ENCODE measurements around the gene TMEM248. TPM values are rescaled to one million over a fixed set of nuclear protein-coding genes. Genes with fewer than 3 reads are reported as not detected.
"Not testable (repeated sequence)": the region's sequence is repeated elsewhere in the genome, so short reads cannot be mapped to it uniquely, and the experiment has no call there.

The TMEM248 gene
- total and polyA plus RNA-seq, 2 donors (not counting 1 experiment from before 2014, with no cell fraction given) = 114 to 131 TPM

DNA sequence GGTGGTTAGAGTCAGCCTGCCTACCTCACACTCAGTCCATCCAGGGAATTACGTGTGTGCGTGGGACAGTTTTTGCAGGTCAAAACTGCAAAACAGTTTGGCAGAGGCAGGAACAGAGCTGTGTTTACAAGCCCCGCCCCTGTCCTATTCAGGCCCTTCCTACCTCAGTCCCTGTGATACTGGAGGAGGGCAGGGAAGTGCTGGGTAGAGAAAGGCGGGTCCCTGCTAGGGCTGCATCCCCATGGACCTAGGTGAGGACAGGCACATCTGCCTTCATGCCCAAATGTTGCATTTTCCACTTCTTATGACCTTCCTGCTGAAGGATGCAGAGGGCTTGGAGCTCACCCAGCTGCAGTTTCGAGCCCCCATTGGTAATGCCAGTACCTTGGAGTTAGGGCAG lies 49.3 kb downstream of the TMEM248 start:
- no peaks in the 10 kb centered on the region for H3K27me3 ChIP-seq (replicated peaks in 1 of 4; ENCODE audit: control extremely low read depth in 1 of 4, control insufficient read depth in 3 of 4, insufficient read depth in 4 of 4, low read length in 3 of 4)
- no peak overlapping the region for H3K9ac ChIP-seq (ENCODE audit: low read length)
- intact Hi-C loops (cut with micrococcal nuclease) = no loop called here
- H3K36me3 ChIP-seq (replicated peaks in 1 of 2; ENCODE audit: control extremely low read depth in 1 of 2, control insufficient read depth in 1 of 2, extremely low read depth in 1 of 2, insufficient read depth in 2 of 2, low read length in 1 of 2) = no peaks in the 10 kb centered on the region
- Mint-ChIP-seq H3K27me3 (no peaks in the 10 kb centered on the region), H3K27ac (no peak overlapping the region), H3K9me3 (ENCODE audit: insufficient read depth) (no peaks in the 10 kb centered on the region), H3K4me1 (no peaks in the 10 kb centered on the region), H3K4me3 (no peak overlapping the region)
- H3K4me3 ChIP-seq (ENCODE audit: control extremely low read depth in 1 of 5, extremely low read depth in 1 of 5, insufficient read depth in 1 of 5, low read depth in 2 of 5, low read length in 4 of 5) = no peak overlapping the region
- CTCF ChIA-PET = no interaction called here
- H3K4me1 ChIP-seq (ENCODE audit: control insufficient read depth in 2 of 2, insufficient read depth in 2 of 2, low read length in 2 of 2) = no peaks in the 10 kb centered on the region
- DNase-seq (no peak), ATAC-seq (ENCODE audit: low read depth) (no peak)
- no peak overlapping the region for H2AFZ ChIP-seq (ENCODE audit: insufficient read depth, low read depth, low read length, poor library complexity, severe bottlenecking)
- TF ChIP-seq, protein P1, sequence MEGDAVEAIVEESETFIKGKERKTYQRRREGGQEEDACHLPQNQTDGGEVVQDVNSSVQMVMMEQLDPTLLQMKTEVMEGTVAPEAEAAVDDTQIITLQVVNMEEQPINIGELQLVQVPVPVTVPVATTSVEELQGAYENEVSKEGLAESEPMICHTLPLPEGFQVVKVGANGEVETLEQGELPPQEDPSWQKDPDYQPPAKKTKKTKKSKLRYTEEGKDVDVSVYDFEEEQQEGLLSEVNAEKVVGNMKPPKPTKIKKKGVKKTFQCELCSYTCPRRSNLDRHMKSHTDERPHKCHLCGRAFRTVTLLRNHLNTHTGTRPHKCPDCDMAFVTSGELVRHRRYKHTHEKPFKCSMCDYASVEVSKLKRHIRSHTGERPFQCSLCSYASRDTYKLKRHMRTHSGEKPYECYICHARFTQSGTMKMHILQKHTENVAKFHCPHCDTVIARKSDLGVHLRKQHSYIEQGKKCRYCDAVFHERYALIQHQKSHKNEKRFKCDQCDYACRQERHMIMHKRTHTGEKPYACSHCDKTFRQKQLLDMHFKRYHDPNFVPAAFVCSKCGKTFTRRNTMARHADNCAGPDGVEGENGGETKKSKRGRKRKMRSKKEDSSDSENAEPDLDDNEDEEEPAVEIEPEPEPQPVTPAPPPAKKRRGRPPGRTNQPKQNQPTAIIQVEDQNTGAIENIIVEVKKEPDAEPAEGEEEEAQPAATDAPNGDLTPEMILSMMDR (IDR thresholded peaks at IDR 0.05) = no peak
- TF ChIP-seq EZH2 (IDR thresholded peaks at IDR 0.05; ENCODE audit: borderline replicate concordance, insufficient read depth, low read depth, low read length, poor library complexity, severe bottlenecking) = no peak
- H3K9me3 ChIP-seq (ENCODE audit: control extremely low read depth in 1 of 3, control insufficient read depth in 2 of 3, insufficient read depth in 1 of 3, low read length in 2 of 3) = no peaks in the 10 kb centered on the region
- 96% methylated on average over 4 of the region's 5 CpGs for WGBS (ENCODE audit: insufficient coverage)
- no peaks in the 10 kb centered on the region for H4K20me1 ChIP-seq (ENCODE audit: control insufficient read depth, insufficient read depth, low read length, poor library complexity, severe bottlenecking)
- POLR2A ChIA-PET = no interaction called here
- no peak overlapping the region for H3K4me2 ChIP-seq (replicated peaks; ENCODE audit: low read depth, low read length, poor library complexity, severe bottlenecking)
- H3K79me2 ChIP-seq (ENCODE audit: control insufficient read depth, insufficient read depth, low read length) = no peaks in the 10 kb centered on the region
- no peak overlapping the region for H3K27ac ChIP-seq (ENCODE audit: low read length in 2 of 2)

DNA sequence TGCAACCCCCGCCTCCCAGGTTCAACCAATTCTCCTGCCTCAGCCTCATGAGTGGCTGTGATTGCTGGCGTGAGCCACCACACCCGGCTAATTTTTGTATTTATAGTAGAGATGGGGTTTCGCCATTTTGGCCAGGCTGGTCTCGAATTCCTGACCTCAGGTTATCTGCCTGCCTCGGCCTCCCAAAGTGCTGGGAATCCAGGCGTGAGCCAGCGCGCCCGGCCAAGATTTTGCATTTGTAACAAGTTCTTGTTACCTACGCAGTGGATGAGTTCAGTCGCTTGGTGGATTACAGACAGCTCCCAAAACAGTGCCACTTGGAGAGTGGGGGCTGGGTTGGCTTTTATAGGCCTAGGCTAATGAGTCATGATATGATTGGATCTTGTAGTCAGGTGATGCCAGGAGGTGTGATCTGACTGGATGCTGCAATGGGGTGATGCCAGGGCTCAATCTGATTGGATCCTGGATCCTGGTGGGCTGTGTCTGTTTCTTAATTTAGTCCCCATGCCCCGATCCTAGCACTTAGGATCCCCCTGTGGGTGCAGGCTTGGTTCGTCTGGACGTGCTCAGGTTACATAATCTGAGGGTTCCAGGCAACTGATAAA lies 54.1 kb downstream of the TMEM248 start:
- DNase-seq (no peak), ATAC-seq (ENCODE audit: low read depth) (no peak)
- Histone ChIP-seq H3K4me3 (ENCODE audit: control extremely low read depth in 1 of 5, extremely low read depth in 1 of 5, insufficient read depth in 1 of 5, low read depth in 2 of 5, low read length in 4 of 5) (no peak overlapping the region), H3K79me2 (ENCODE audit: control insufficient read depth, insufficient read depth, low read length) (no peaks in the 10 kb centered on the region), H3K9ac (ENCODE audit: low read length) (no peak overlapping the region), H3K4me1 (ENCODE audit: control insufficient read depth in 2 of 2, insufficient read depth in 2 of 2, low read length in 2 of 2) (no peaks in the 10 kb centered on the region), H3K9me3 (ENCODE audit: control extremely low read depth in 1 of 3, control insufficient read depth in 2 of 3, insufficient read depth in 1 of 3, low read length in 2 of 3) (peaks cover 0 to 16% (median 9%) of the 10 kb centered on the region in 3 donors), H3K27me3 (replicated peaks in 1 of 4; ENCODE audit: control extremely low read depth in 1 of 4, control insufficient read depth in 3 of 4, insufficient read depth in 4 of 4, low read length in 3 of 4) (no peaks in the 10 kb centered on the region), H3K27ac (ENCODE audit: low read length in 2 of 2) (no peak overlapping the region), H3K36me3 (replicated peaks in 1 of 2; ENCODE audit: control extremely low read depth in 1 of 2, control insufficient read depth in 1 of 2, extremely low read depth in 1 of 2, insufficient read depth in 2 of 2, low read length in 1 of 2) (no peaks in the 10 kb centered on the region), H2AFZ (ENCODE audit: insufficient read depth, low read depth, low read length, poor library complexity, severe bottlenecking) (no peak overlapping the region), H3K4me2 (replicated peaks; ENCODE audit: low read depth, low read length, poor library complexity, severe bottlenecking) (no peak overlapping the region), H4K20me1 (ENCODE audit: control insufficient read depth, insufficient read depth, low read length, poor library complexity, severe bottlenecking) (no peaks in the 10 kb centered on the region)
- TF ChIP-seq, protein P1 (IDR thresholded peaks at IDR 0.05) = no peak
- no peak for TF ChIP-seq EZH2 (IDR thresholded peaks at IDR 0.05; ENCODE audit: borderline replicate concordance, insufficient read depth, low read depth, low read length, poor library complexity, severe bottlenecking)
- WGBS (ENCODE audit: insufficient coverage) = 97% methylated on average over 12 of the region's 15 CpGs
- CTCF ChIA-PET = no interaction called here
- intact Hi-C loops (cut with micrococcal nuclease) = no loop called here
- H3K9me3 Mint-ChIP-seq (ENCODE audit: insufficient read depth) = peaks cover 5% of the 10 kb centered on the region
- no peaks in the 10 kb centered on the region for H3K4me1 Mint-ChIP-seq
- POLR2A ChIA-PET = no interaction called here
- no peak overlapping the region for H3K27ac Mint-ChIP-seq
- no peaks in the 10 kb centered on the region for H3K27me3 Mint-ChIP-seq
- no peak overlapping the region for H3K4me3 Mint-ChIP-seq

DNA sequence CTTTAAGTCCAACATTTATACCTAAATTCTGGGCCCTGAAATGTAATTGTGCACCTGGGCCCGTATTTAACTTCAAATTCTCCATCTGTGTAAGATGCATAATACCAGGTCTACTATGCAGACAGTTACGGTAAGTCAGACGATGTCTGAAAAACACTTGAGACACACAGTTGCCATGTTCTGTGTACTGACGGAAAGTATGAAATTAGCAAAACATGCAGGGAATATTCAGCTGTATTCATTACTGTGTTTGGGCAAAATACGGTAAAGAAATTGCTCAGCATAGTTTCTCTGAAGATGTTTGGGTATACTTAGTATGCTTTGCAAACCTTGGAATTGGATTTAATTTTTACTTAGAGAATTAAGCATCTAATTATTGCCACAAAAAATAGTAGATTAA lies 57.3 kb downstream of the TMEM248 start:
- WGBS (ENCODE audit: insufficient coverage) = no CpG with 5 or more reads among the region's 5 CpGs
- DNase-seq; H3K9me3 Mint-ChIP-seq (ENCODE audit: insufficient read depth); H2AFZ ChIP-seq (ENCODE audit: insufficient read depth, low read depth, low read length, poor library complexity, severe bottlenecking); intact Hi-C loops (cut with micrococcal nuclease); H4K20me1 ChIP-seq (ENCODE audit: control insufficient read depth, insufficient read depth, low read length, poor library complexity, severe bottlenecking); H3K4me1 Mint-ChIP-seq; POLR2A ChIA-PET; H3K27me3 ChIP-seq (replicated peaks in 1 of 4; ENCODE audit: control extremely low read depth in 1 of 4, control insufficient read depth in 3 of 4, insufficient read depth in 4 of 4, low read length in 3 of 4); H3K4me1 ChIP-seq (ENCODE audit: control insufficient read depth in 2 of 2, insufficient read depth in 2 of 2, low read length in 2 of 2); H3K9ac ChIP-seq (ENCODE audit: low read length); H3K4me3 Mint-ChIP-seq; CTCF ChIA-PET; H3K27ac Mint-ChIP-seq; H3K4me2 ChIP-seq (replicated peaks; ENCODE audit: low read depth, low read length, poor library complexity, severe bottlenecking); H3K27me3 Mint-ChIP-seq; H3K4me3 ChIP-seq (ENCODE audit: control extremely low read depth in 1 of 5, extremely low read depth in 1 of 5, insufficient read depth in 1 of 5, low read depth in 2 of 5, low read length in 4 of 5); H3K79me2 ChIP-seq (ENCODE audit: control insufficient read depth, insufficient read depth, low read length); H3K27ac ChIP-seq (ENCODE audit: low read length in 2 of 2); H3K36me3 ChIP-seq (replicated peaks in 1 of 2; ENCODE audit: control extremely low read depth in 1 of 2, control insufficient read depth in 1 of 2, extremely low read depth in 1 of 2, insufficient read depth in 2 of 2, low read length in 1 of 2); ATAC-seq (ENCODE audit: low read depth): not testable (repeated sequence)
- peaks cover 1 to 31% (median 17%) of the 10 kb centered on the region in 3 donors for H3K9me3 ChIP-seq (ENCODE audit: control extremely low read depth in 1 of 3, control insufficient read depth in 2 of 3, insufficient read depth in 1 of 3, low read length in 2 of 3)

Data from B cell (primary cell).